HG03457 (cell line): ENCODE results near the gene PRTG.
"Not testable (repeated sequence)": the region's sequence is repeated elsewhere in the genome, so short reads cannot be mapped to it uniquely, and the experiment has no call there.

Source experiments
- ATAC-seq: cut with Tn5 transposase; IDR thresholded peaks from one replicate; pipeline ENCODE4 v1.9.1; 2021; ENCODE audit warnings: moderate number of reproducible peaks; ENCODE audit not compliant: unreplicated experiment

The PRTG gene

GRCh38 chr15:55743729-55744655, 1.0 kb upstream of the PRTG start:
- ATAC-seq = no peak

DNA sequence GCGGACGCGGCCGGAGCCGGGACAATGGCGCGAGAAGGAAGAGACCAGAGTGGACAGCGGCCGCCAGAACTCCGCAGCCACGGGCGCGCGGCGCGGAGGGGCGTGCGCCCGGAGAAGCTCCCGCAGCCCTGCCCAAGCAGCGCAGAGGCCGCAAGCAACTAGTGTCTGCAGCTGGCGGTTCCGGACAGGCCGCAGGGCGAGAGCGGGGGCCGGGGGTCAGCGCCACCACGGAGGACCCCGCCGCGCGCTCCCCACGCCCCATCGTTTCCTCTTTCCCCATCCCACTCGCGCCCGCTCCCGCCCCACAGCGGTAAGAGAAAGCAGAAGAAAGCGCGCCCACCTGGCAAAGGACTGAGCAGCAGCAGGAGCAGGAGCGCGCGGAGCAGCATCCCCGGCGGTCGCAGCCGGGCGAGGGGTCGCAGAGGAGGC, 440 bp downstream of the PRTG start:
- no peak for ATAC-seq

DNA sequence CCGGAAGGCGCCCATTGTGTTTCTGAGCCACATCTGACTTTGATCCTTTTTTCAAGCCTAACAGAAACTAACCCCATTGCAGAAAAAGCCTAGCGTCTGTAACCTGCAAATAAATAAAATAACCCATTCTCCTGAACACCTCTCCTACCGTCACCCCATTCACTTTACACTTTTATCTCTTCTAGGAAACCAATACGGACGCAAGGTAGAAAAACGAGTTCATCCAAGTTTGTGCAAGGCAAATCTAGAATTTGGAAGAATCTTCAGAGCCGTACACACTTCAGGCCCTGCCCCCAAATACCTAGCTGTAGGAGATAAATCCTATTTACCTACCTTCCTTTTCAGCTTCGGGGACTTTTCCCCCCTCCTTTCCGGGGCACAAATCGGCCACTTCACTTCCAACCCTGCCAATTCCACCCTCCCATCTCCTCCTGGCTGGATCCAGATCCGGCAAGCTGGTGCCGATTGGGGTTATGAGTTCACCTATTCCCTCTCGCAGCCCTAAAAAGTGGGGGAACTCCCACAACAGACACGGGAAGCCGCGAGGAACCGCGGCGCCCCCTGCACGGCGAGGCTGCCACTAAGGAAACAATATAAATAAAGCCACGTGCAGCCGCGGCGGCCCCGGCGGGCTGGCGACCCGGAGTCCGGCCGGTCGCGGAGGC, 987 bp downstream of the PRTG start:
- ATAC-seq = no peak

DNA sequence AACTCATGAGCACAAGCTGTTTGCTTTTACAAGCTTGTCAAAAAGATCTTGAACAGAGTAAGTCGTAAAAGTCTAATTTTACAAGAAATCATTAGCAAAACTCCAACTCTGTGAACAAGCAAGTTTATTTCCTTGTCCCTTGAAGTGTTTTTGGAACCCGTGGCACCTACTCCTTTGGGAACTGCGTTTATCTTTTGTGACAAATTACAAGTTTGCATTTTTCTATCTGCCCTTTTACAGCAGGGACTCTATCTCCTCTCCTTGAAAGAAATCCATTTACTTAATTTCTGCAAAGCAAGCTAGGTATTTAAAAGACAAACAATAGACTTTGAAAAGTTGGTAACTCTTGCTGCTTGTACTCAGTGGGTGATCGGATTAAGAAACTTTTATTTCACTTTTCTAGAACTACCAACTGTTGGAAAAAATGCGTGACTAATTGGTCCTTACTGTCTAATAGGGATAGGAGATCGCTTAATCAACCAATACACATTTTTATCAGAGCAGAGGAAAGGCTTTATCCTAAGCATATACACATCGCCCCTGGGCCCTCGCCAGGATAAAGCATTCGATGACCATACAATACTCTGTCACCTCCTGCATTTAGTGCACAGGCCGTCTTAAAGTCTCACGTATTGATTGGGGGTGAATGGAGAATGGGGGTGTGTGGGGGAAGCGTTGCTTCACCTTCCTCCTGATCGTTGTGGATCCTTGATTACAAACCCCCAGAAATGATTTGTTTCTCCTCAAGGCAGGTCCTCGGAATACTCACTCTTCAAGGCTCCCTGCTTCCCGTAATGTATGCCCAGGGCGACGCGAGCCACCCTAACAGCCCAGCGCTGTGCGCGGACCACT, 1.7 kb downstream of the PRTG start:
- no peak for ATAC-seq

GRCh38 chr15:55740359-55740878, 2.5 kb downstream of the PRTG start:
- ATAC-seq = no peak

DNA sequence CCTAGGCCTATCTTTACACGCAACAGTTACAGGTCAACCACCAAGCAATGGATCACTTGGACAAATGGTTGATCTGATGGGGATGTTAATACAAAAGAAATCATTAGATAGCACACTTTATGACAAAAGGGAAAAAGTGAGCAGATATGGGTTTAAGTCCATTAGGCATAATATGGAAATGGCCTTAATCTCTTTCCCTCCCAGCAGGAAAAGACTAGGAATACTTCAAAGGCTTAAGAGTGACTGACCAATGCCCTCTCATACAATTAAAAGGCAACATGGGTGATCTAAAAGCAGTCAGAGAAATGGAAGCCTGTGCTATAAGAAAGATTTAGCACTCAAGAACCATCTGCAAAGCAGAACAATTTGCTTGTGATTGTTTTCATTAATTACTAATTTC, 3.3 kb downstream of the PRTG start:
- ATAC-seq = no peak

- no peak for ATAC-seq
Observed at GRCh38 chr15:55738715-55739114, 4.2 kb downstream of the PRTG start.

DNA sequence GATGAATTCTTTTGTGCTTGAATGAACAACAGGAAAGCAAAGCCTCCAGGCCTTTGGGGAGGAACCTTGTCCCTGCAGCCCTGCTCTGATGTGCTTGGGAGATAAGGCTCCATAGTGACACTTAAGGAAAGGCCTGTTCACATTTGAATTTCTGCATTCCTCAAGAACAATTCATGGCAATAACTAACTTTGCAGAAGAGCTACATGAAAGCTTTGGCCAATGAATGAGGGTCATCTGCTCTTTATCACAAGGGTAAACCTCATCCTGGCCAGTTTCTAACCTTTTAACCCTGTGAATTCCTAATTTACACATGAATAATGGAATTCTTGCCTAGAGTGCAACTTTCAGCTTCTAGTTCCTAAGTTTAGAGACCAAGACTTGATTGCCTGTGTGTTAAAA, 5.6 kb downstream of the PRTG start:
- no peak for ATAC-seq

GRCh38 chr15:55736756-55737155, 6.2 kb downstream of the PRTG start:
- ATAC-seq = no peak

- no peak for ATAC-seq
Observed at GRCh38 chr15:55734641-55735040, 8.3 kb downstream of the PRTG start.

DNA sequence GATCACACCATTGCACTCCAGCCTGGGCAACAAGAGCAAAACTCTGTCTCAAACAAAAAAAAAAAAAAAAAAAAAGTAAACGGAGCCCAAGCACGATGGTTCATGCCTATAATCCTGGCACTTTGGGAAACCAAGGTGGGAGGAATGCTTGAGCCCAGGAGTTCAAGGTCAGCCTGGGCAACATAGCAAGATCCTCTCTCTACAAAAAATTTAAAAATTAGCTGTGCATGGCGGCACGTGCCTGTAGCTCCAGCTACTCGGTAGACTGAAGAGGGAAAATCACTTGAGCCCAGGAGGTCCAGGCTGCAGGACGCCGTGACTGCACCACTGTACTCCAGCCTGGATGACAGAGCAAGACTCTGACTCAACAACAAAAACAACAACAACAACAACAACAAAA, 9.5 kb downstream of the PRTG start:
- ATAC-seq = not testable (repeated sequence)

GRCh38 chr15:55721554-55722185, 21.3 kb downstream of the PRTG start:
- ATAC-seq = no peak

- no peak for ATAC-seq
Observed at GRCh38 chr15:55715355-55716076, 27.4 kb downstream of the PRTG start.

GRCh38 chr15:55714064-55714463, 28.9 kb downstream of the PRTG start:
- no peak for ATAC-seq

DNA sequence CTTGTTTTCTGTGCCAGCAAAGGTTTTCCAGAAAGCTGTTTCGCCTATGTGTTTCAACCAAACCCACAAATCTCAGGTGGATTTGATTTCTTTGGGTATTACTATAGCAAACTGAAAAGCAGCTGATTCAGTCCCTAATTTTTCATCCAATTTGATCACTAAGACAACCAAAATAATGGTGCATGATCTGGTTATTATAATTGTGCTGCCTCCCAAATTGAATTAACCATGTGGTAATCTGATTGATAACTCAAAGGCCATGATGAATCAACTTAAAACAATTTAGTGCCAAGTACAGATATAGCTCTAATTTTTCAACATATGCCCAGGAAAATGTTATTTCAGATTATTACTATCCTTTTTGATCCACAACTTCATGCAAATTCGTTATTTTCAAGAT, 30.6 kb downstream of the PRTG start:
- no peak for ATAC-seq

DNA sequence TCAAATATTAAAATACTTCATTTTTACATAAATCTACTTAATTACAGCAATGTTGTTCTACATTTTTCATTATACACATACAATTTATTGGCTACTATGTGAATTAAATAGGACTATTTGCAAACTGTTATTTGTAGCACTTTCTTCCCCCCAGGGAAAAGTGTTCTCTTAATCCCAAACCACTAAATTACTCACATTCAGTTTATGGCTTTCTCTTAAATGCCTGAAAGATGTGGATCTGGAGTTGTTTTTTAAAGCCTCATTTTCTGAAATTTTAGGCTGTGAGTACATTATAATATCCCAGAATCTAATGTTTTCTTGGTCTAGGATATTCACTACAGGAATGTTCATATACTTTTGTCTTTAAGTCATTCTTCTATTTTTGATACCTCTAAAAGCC, 32.7 kb downstream of the PRTG start:
- ATAC-seq = no peak

- ATAC-seq = no peak
Observed at GRCh38 chr15:55709458-55709857, 33.5 kb downstream of the PRTG start.

GRCh38 chr15:55708720-55709119, 34.2 kb downstream of the PRTG start:
- ATAC-seq = no peak

GRCh38 chr15:55707951-55708350, 35.0 kb downstream of the PRTG start:
- no peak for ATAC-seq

DNA sequence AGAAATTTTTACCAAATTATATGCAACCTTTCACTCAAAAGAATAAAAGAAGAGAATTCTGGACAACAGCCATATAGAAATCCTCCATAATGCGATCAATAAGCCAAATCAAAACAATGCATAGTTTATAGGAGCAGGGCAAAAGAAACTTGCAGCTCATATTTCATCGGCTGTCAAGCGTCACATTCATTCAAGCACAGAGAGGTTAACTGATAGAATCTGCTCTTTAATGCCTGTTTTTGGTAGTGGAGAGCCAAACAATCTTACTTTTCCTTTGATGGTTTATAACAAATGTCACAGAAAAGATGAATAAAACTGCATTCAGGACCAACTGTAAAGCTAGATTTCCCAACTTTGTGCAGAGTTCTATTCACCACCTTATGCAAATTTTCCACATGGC, 35.4 kb downstream of the PRTG start:
- no peak for ATAC-seq
